ENCODE measurements around the gene TACC2. TPM values are rescaled to one million over a fixed set of nuclear protein-coding genes. Genes with fewer than 3 reads are reported as not detected.

TACC2 gene
- total and polyA plus RNA-seq, 2 donors (not counting 3 experiments of a cell fraction or from before 2014, with no cell fraction given): 14.4 to 46.2 TPM

DNA sequence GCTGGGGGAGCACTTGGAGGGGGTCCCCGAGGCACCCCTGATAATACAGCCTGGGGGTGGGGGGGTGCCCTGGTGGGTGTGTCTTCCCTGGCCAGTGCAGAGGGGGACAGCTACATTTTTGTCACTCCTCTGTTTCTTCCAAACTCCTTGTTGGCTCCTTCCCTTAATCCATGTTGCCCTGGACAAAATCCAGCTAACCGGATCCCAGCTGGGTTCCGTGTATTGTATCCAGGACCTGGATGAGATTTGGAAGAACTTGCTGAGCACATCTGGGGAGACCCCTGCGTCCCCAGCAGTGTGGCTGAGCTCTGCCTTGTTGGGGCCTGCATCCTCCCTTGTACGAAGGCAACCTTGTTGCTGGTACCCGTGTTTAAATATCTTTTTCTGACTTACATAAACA, 195.3 kb downstream of the TACC2 start:
- H3K9me3 ChIP-seq (replicated peaks; ENCODE audit: control insufficient read depth, insufficient read depth, low read length): no peaks in the 10 kb centered on the region
- no TSS peak for BruUV-seq (replicated peaks)
- H3K79me2 ChIP-seq (ENCODE audit: control insufficient read depth, insufficient read depth, low read length): peaks cover 8% of the 10 kb centered on the region
- dilution Hi-C loops (cut with MboI; ENCODE audit: extremely low pct_ligation_motif_present, low sequenced_read_pairs) (no loop called here), intact Hi-C loops (cut with micrococcal nuclease) (no loop called here)
- POLR2A ChIA-PET: no interaction called here
- CTCF ChIA-PET: interaction anchor here (0.8 to 2.1 kb wide), 4 partner anchors 10 to 250 kb away, joined by 3 to 5 read pairs (median 4); no protein-coding TSS in a partner anchor
- no peak for FAIRE-seq
- no peak for DNase-seq (ENCODE audit: low read depth, low spot score)
- no peak overlapping the region for H2AFZ ChIP-seq (ENCODE audit: low read depth, low read length)
- H3K4me2 ChIP-seq (ENCODE audit: insufficient read depth, low read length): no peak overlapping the region
- no peaks in the 10 kb centered on the region for H3K27me3 ChIP-seq (ENCODE audit: control insufficient read depth in 2 of 2, insufficient read depth in 2 of 2, low read length in 2 of 2)
- H3K9ac ChIP-seq (replicated peaks; ENCODE audit: extremely low read depth, insufficient read depth, low read length): no peak overlapping the region
- no peaks in the 10 kb centered on the region for H3K36me3 ChIP-seq (ENCODE audit: control insufficient read depth in 2 of 2, extremely low read depth in 1 of 2, insufficient read depth in 2 of 2, low read length in 2 of 2)
- peaks cover 28% of the 10 kb centered on the region for H3K4me1 ChIP-seq (ENCODE audit: control insufficient read depth, extremely low read depth, insufficient read depth, low read length)
- peak overlapping the region; percentile 67 for H3K27ac ChIP-seq (ENCODE audit: insufficient read depth, low read depth, low read length)
- no peak for TF ChIP-seq GATA2 (IDR thresholded peaks at IDR 0.05; ENCODE audit: insufficient read depth, insufficient read length, low read depth, low read length)
- no peak for TF ChIP-seq FOS (IDR thresholded peaks at IDR 0.05; ENCODE audit: borderline replicate concordance, insufficient read depth, low read length)
- no peak for TF ChIP-seq POLR2A (IDR thresholded peaks at IDR 0.05; ENCODE audit: low read depth, low read length)
- no peak for TF ChIP-seq MYC (IDR thresholded peaks at IDR 0.05; ENCODE audit: low read depth, low read length)
- no peak for TF ChIP-seq JUN (IDR thresholded peaks at IDR 0.05; ENCODE audit: borderline replicate concordance, insufficient read depth, insufficient read length, low read depth)
- TF ChIP-seq POLR2AphosphoS5 (IDR thresholded peaks at IDR 0.05; ENCODE audit: insufficient read depth, low read depth, low read length): no peak
- no peak for TF ChIP-seq EZH2 (IDR thresholded peaks at IDR 0.05; ENCODE audit: borderline replicate concordance, low read depth, low read length, severe bottlenecking)
- TF ChIP-seq, protein P1, sequence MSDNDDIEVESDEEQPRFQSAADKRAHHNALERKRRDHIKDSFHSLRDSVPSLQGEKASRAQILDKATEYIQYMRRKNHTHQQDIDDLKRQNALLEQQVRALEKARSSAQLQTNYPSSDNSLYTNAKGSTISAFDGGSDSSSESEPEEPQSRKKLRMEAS (IDR thresholded peaks at IDR 0.05; ENCODE audit: insufficient read depth, insufficient read length): no peak
- no peaks in the 10 kb centered on the region for H3K9me1 ChIP-seq (replicated peaks; ENCODE audit: control insufficient read depth, extremely low read depth, insufficient read depth, low read length)
- no peak overlapping the region for H3K4me3 ChIP-seq (replicated peaks in 1 of 3; ENCODE audit: insufficient read depth in 1 of 3, low read depth in 1 of 3, low read length in 3 of 3)
- no peaks in the 10 kb centered on the region for H4K20me1 ChIP-seq (replicated peaks; ENCODE audit: control insufficient read depth, extremely low read depth, insufficient read depth, low read length)

DNA sequence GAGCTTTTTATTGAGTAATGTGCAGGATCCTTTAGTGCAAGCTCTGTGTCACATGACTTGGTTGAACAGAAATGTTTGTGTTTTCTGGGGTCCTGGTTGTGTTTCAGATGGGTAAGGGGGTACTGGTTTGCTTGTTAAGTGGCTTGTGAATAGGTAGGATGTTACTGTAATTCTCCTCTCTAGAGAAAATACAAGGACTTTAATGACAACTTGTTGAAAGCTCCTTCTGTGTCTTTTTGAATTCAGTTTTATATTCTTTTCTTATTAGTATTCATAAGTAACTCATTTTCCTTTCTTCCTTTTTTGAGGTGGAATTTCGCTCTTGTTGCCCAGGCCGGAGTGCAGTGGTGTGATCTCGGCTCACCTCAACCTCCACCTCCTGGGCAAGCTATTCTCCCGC, 196.7 kb downstream of the TACC2 start:
- intact Hi-C loops (cut with micrococcal nuclease): no loop called here
- H2AFZ ChIP-seq (ENCODE audit: low read depth, low read length): no peak overlapping the region
- POLR2A ChIA-PET: no interaction called here
- TF ChIP-seq FOS (IDR thresholded peaks at IDR 0.05; ENCODE audit: borderline replicate concordance, insufficient read depth, low read length) (no peak), MYC (IDR thresholded peaks at IDR 0.05; ENCODE audit: low read depth, low read length) (no peak), JUN (IDR thresholded peaks at IDR 0.05; ENCODE audit: borderline replicate concordance, insufficient read depth, insufficient read length, low read depth) (no peak), POLR2A (IDR thresholded peaks at IDR 0.05; ENCODE audit: low read depth, low read length) (no peak), GATA2 (IDR thresholded peaks at IDR 0.05; ENCODE audit: insufficient read depth, insufficient read length, low read depth, low read length) (no peak), POLR2AphosphoS5 (IDR thresholded peaks at IDR 0.05; ENCODE audit: insufficient read depth, low read depth, low read length) (no peak), EZH2 (IDR thresholded peaks at IDR 0.05; ENCODE audit: borderline replicate concordance, low read depth, low read length, severe bottlenecking) (no peak)
- TF ChIP-seq, protein P1 (IDR thresholded peaks at IDR 0.05; ENCODE audit: insufficient read depth, insufficient read length): no peak
- TF ChIP-seq, protein P2, sequence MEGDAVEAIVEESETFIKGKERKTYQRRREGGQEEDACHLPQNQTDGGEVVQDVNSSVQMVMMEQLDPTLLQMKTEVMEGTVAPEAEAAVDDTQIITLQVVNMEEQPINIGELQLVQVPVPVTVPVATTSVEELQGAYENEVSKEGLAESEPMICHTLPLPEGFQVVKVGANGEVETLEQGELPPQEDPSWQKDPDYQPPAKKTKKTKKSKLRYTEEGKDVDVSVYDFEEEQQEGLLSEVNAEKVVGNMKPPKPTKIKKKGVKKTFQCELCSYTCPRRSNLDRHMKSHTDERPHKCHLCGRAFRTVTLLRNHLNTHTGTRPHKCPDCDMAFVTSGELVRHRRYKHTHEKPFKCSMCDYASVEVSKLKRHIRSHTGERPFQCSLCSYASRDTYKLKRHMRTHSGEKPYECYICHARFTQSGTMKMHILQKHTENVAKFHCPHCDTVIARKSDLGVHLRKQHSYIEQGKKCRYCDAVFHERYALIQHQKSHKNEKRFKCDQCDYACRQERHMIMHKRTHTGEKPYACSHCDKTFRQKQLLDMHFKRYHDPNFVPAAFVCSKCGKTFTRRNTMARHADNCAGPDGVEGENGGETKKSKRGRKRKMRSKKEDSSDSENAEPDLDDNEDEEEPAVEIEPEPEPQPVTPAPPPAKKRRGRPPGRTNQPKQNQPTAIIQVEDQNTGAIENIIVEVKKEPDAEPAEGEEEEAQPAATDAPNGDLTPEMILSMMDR (IDR thresholded peaks at IDR 0.05; ENCODE audit: extremely low read depth in 1 of 2, insufficient read depth in 1 of 2, low read depth in 1 of 2, low read length in 2 of 2): no peak
- H3K27ac ChIP-seq (ENCODE audit: insufficient read depth, low read depth, low read length): no peak overlapping the region
- dilution Hi-C loops (cut with MboI; ENCODE audit: extremely low pct_ligation_motif_present, low sequenced_read_pairs): no loop called here
- FAIRE-seq (no peak), DNase-seq (ENCODE audit: low read depth, low spot score) (no peak)
- H3K36me3 ChIP-seq (ENCODE audit: control insufficient read depth in 2 of 2, extremely low read depth in 1 of 2, insufficient read depth in 2 of 2, low read length in 2 of 2): no peaks in the 10 kb centered on the region
- CTCF ChIA-PET: interaction anchor here (0.8 to 2.1 kb wide), 6 partner anchors 11 to 131 kb away, joined by 3 to 5 read pairs (median 3); no protein-coding TSS in a partner anchor
- BruUV-seq (replicated peaks): no TSS peak
- no peak overlapping the region for H3K4me2 ChIP-seq (ENCODE audit: insufficient read depth, low read length)
- H3K4me1 ChIP-seq (ENCODE audit: control insufficient read depth, extremely low read depth, insufficient read depth, low read length): peaks cover 28% of the 10 kb centered on the region
- H4K20me1 ChIP-seq (replicated peaks; ENCODE audit: control insufficient read depth, extremely low read depth, insufficient read depth, low read length): no peaks in the 10 kb centered on the region
- H3K9me1 ChIP-seq (replicated peaks; ENCODE audit: control insufficient read depth, extremely low read depth, insufficient read depth, low read length): no peaks in the 10 kb centered on the region
- no peak overlapping the region for H3K9ac ChIP-seq (replicated peaks; ENCODE audit: extremely low read depth, insufficient read depth, low read length)
- no peaks in the 10 kb centered on the region for H3K27me3 ChIP-seq (ENCODE audit: control insufficient read depth in 2 of 2, insufficient read depth in 2 of 2, low read length in 2 of 2)
- H3K4me3 ChIP-seq (replicated peaks in 1 of 3; ENCODE audit: insufficient read depth in 1 of 3, low read depth in 1 of 3, low read length in 3 of 3): no peak overlapping the region
- no peaks in the 10 kb centered on the region for H3K9me3 ChIP-seq (replicated peaks; ENCODE audit: control insufficient read depth, insufficient read depth, low read length)
- peaks cover 14% of the 10 kb centered on the region for H3K79me2 ChIP-seq (ENCODE audit: control insufficient read depth, insufficient read depth, low read length)
